ENCODE results near the gene FBXO28.
A peak's percentile ranks its signal among the peaks of the same experiment; 100 is the strongest.

The FBXO28 gene

GRCh38 chr1:224095867-224096266 lies 18.0 kb upstream of the FBXO28 start:
- DNase-seq (ENCODE audit: low spot score) = no peak

GRCh38 chr1:224096773-224097172 lies 17.1 kb upstream of the FBXO28 start:
- no peak for DNase-seq (ENCODE audit: low spot score)

GRCh38 chr1:224098007-224098406 lies 15.9 kb upstream of the FBXO28 start:
- no peak for DNase-seq (ENCODE audit: low spot score)

GRCh38 chr1:224106568-224107281 lies 7.2 kb upstream of the FBXO28 start:
- DNase-seq (ENCODE audit: low spot score) = peak; percentile 72

GRCh38 chr1:224107282-224107625 lies 6.7 kb upstream of the FBXO28 start:
- DNase-seq (ENCODE audit: low spot score) = no peak

GRCh38 chr1:224108991-224109390 lies 4.9 kb upstream of the FBXO28 start:
- no peak for DNase-seq (ENCODE audit: low spot score)

- no peak for DNase-seq (ENCODE audit: low spot score)
Observed at GRCh38 chr1:224109981-224110380, 3.9 kb upstream of the FBXO28 start.

- no peak for DNase-seq (ENCODE audit: low spot score)
Observed at GRCh38 chr1:224113005-224113404, 906 bp upstream of the FBXO28 start.

- DNase-seq (ENCODE audit: low spot score) = no peak
Observed at GRCh38 chr1:224113545-224113917, 380 bp upstream of the FBXO28 start.

GRCh38 chr1:224114787-224115175 lies 870 bp downstream of the FBXO28 start:
- no peak for DNase-seq (ENCODE audit: low spot score)

- DNase-seq (ENCODE audit: low spot score) = peak; percentile 84
Observed at GRCh38 chr1:224116131-224116530, 2.2 kb downstream of the FBXO28 start.

GRCh38 chr1:224118688-224119087 lies 4.8 kb downstream of the FBXO28 start:
- no peak for DNase-seq (ENCODE audit: low spot score)

- DNase-seq (ENCODE audit: low spot score) = no peak
Observed at GRCh38 chr1:224123136-224123535, 9.2 kb downstream of the FBXO28 start.

- no peak for DNase-seq (ENCODE audit: low spot score)
Observed at GRCh38 chr1:224124220-224124619, 10.3 kb downstream of the FBXO28 start.

GRCh38 chr1:224127925-224128819 lies 14.3 kb downstream of the FBXO28 start:
- DNase-seq (ENCODE audit: low spot score) = no peak

GRCh38 chr1:224131253-224131652 lies 17.3 kb downstream of the FBXO28 start:
- DNase-seq (ENCODE audit: low spot score) = no peak

- DNase-seq (ENCODE audit: low spot score) = no peak
Observed at GRCh38 chr1:224132901-224133300, 19.0 kb downstream of the FBXO28 start.

GRCh38 chr1:224133741-224134299 lies 19.9 kb downstream of the FBXO28 start:
- no peak for DNase-seq (ENCODE audit: low spot score)

- no peak for DNase-seq (ENCODE audit: low spot score)
Observed at GRCh38 chr1:224137518-224137917, 23.6 kb downstream of the FBXO28 start.

- DNase-seq (ENCODE audit: low spot score) = no peak
Observed at GRCh38 chr1:224138198-224138597, 24.3 kb downstream of the FBXO28 start.

- no peak for DNase-seq (ENCODE audit: low spot score)
Observed at GRCh38 chr1:224141693-224142092, 27.8 kb downstream of the FBXO28 start.

GRCh38 chr1:224149709-224150108 lies 35.8 kb downstream of the FBXO28 start:
- DNase-seq (ENCODE audit: low spot score) = no peak

GRCh38 chr1:224151117-224151516 lies 37.2 kb downstream of the FBXO28 start:
- no peak for DNase-seq (ENCODE audit: low spot score)
